ENCODE results near the gene PPP4R4.
"Not testable (repeated sequence)": the region's sequence is repeated elsewhere in the genome, so short reads cannot be mapped to it uniquely, and the experiment has no call there.

The PPP4R4 gene

GRCh38 chr14:94177806-94178205 is 3.7 kb downstream of the PPP4R4 start:
- no peak for DNase-seq (ENCODE audit: low read depth in 2 of 2)

GRCh38 chr14:94179244-94179643 is 5.1 kb downstream of the PPP4R4 start:
- DNase-seq (ENCODE audit: low read depth in 2 of 2) = no peak

- no peak for DNase-seq (ENCODE audit: low read depth in 2 of 2)
These were observed 6.6 kb downstream of the PPP4R4 start for GRCh38 chr14:94180655-94181271.

- DNase-seq (ENCODE audit: low read depth in 2 of 2) = no peak
These were observed 7.7 kb downstream of the PPP4R4 start for GRCh38 chr14:94181835-94182234.

GRCh38 chr14:94192536-94192935 is 18.4 kb downstream of the PPP4R4 start:
- no peak for DNase-seq (ENCODE audit: low read depth in 2 of 2)

- no peak for DNase-seq (ENCODE audit: low read depth in 2 of 2)
These were observed 19.7 kb downstream of the PPP4R4 start for GRCh38 chr14:94193776-94194175.

GRCh38 chr14:94196057-94196456 is 21.9 kb downstream of the PPP4R4 start:
- no peak for DNase-seq (ENCODE audit: low read depth in 2 of 2)

GRCh38 chr14:94203473-94204210 is 29.5 kb downstream of the PPP4R4 start:
- no peak for DNase-seq (ENCODE audit: low read depth in 2 of 2)

- DNase-seq (ENCODE audit: low read depth in 2 of 2) = peak; percentile 24 to 25
These were observed 38.9 kb downstream of the PPP4R4 start for GRCh38 chr14:94213021-94213420.

- DNase-seq (ENCODE audit: low read depth in 2 of 2) = no peak
These were observed 39.6 kb downstream of the PPP4R4 start for GRCh38 chr14:94213741-94214140.

- DNase-seq (ENCODE audit: low read depth in 2 of 2) = no peak
These were observed 43.0 kb downstream of the PPP4R4 start for GRCh38 chr14:94217116-94217515.

GRCh38 chr14:94218198-94218886 is 44.2 kb downstream of the PPP4R4 start:
- not testable (repeated sequence) for DNase-seq (ENCODE audit: low read depth in 2 of 2)

GRCh38 chr14:94224040-94224439 is 49.9 kb downstream of the PPP4R4 start:
- no peak for DNase-seq (ENCODE audit: low read depth in 2 of 2)

GRCh38 chr14:94225460-94226378 is 51.6 kb downstream of the PPP4R4 start:
- DNase-seq (ENCODE audit: low read depth in 2 of 2) = no peak

GRCh38 chr14:94227029-94227428 is 52.9 kb downstream of the PPP4R4 start:
- DNase-seq (ENCODE audit: low read depth in 2 of 2) = peak; percentile 43 to 44

- DNase-seq (ENCODE audit: low read depth in 2 of 2) = no peak
These were observed 62.9 kb downstream of the PPP4R4 start for GRCh38 chr14:94237046-94237445.

GRCh38 chr14:94237983-94238382 is 63.9 kb downstream of the PPP4R4 start:
- DNase-seq (ENCODE audit: low read depth in 2 of 2) = no peak

- no peak for DNase-seq (ENCODE audit: low read depth in 2 of 2)
These were observed 65.3 kb downstream of the PPP4R4 start for GRCh38 chr14:94239406-94239805.

- no peak for DNase-seq (ENCODE audit: low read depth in 2 of 2)
These were observed 70.1 kb downstream of the PPP4R4 start for GRCh38 chr14:94244182-94244581.

GRCh38 chr14:94264195-94264594 is 90.1 kb downstream of the PPP4R4 start:
- not testable (repeated sequence) for DNase-seq (ENCODE audit: low read depth in 2 of 2)

GRCh38 chr14:94267352-94267751 is 93.2 kb downstream of the PPP4R4 start:
- no peak for DNase-seq (ENCODE audit: low read depth in 2 of 2)

- DNase-seq (ENCODE audit: low read depth in 2 of 2) = not testable (repeated sequence)
These were observed 94.5 kb downstream of the PPP4R4 start for GRCh38 chr14:94268582-94268981.

Data from fibroblast of skin of left biceps (primary cell).